GM18951 (cell line): ENCODE data around the gene FBXL2.
"Not testable (repeated sequence)": the region's sequence is repeated elsewhere in the genome, so short reads cannot be mapped to it uniquely, and the experiment has no call there.

Source experiments
- POLR2A ChIP-seq: IDR thresholded peaks from 4 replicates; pipeline ENCODE4 v1.6.1; 2011; ENCODE audit warnings: mild to moderate bottlenecking; ENCODE audit not compliant: insufficient read length, insufficient read depth; ENCODE audit errors: extremely low read depth
- in situ Hi-C: fragments of 300-500 bp; cut with MboI; formaldehyde crosslinking; loops from one replicate; pipeline ENCODE4 v1.12.0; 2022; ENCODE audit warnings: low sequenced_read_pairs, mixed read lengths, inconsistent platforms; ENCODE audit not compliant: unreplicated experiment

FBXL2 gene

GRCh38 chr3:33331414-33331813 is 54.2 kb downstream of the FBXL2 start:
- in situ Hi-C loops, result no loop called here
- TF ChIP-seq POLR2A, result no peak

DNA sequence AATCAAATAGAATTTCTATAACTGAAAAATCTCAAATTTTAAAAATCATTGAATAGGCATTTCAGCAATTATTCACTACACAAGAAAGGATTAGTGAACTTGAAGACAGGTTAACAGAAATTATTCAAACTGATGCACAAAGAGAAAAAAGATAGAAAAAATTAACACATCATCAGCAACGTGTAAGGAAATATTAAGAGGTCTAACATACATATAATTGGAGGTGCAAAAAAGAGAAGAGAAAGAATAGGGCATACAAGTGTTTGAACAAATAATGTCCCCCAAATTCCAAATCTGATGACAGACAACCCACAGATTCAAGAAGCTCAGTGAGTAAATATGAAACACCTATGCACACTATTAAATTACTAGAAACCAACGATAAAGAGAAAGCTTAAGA is 57.1 kb downstream of the FBXL2 start:
- in situ Hi-C loops, result no loop called here
- no peak for TF ChIP-seq POLR2A

DNA sequence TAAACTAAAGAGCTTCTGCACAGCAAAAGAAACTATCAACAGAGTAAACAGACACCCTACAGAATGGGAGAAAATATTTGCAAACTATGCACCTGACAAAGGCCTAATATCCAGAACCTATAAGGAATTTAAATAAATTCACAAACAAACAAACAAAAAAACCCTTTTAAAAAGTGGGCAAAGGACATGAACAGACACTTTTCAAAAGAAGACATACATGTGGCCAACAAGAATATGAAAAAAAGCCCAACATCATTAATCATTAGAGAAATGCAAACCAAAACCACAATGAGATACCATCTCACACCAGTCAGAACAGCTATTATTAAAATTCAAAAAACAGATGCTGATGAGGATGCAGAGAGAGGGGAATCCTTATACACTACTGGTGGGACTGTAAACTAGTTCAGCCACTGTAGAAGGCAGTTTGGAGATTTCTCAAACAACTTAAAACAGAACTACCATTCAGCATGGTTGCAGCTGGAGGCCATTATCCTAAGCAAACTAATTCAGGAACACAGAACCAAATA is 61.8 kb downstream of the FBXL2 start:
- in situ Hi-C loops, result not testable (repeated sequence)

DNA sequence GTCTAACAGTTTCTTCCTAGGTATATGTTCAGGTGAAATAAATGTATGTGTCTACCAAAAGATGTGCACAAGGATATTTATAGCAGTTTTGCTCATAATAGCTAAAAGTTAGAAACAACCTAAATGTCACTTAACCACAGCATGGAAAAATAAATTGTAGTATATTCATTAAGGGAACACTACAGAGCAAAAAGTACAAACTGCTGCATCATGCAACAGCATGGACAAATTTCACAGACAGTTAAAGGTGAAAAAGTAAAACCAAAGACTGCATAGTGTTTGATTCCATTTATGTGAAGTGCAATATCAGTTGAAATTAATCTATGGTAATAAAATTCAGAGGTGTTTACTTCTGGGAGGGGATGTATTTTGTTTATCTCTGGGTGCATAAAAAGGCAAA is 62.5 kb downstream of the FBXL2 start:
- no peak for TF ChIP-seq POLR2A
- in situ Hi-C loops, result no loop called here

DNA sequence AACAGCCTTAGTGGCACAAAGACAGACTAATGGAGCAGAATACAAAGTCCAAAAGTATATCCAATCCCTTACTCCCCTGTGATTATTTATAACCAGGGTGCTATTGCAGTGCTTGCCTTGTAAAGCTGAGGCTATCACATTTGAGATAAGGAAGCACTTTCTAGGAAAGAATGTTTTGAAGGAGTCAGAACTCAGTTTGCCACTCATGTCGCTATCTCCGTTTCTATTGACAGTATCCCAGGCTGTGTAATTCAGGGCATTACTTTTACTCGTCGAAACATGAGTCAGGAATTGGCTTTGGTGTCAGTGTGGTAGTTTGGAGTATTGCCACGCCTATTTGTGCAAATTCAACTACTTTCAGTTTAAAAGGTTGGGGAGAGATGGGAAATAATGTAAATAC is 78.4 kb downstream of the FBXL2 start:
- in situ Hi-C loops, result loop anchor here (25.0 kb wide), 1 partner anchor 368 kb away; no protein-coding TSS in a partner anchor

GRCh38 chr3:33358172-33358781 is 81.0 kb downstream of the FBXL2 start:
- in situ Hi-C loops, result loop anchor here (25.0 kb wide), 1 partner anchor 371 kb away; no protein-coding TSS in a partner anchor
- TF ChIP-seq POLR2A, result no peak

More for the DNA sequence above, 78.4 kb downstream of the FBXL2 start:
- TF ChIP-seq POLR2A, result no peak

DNA sequence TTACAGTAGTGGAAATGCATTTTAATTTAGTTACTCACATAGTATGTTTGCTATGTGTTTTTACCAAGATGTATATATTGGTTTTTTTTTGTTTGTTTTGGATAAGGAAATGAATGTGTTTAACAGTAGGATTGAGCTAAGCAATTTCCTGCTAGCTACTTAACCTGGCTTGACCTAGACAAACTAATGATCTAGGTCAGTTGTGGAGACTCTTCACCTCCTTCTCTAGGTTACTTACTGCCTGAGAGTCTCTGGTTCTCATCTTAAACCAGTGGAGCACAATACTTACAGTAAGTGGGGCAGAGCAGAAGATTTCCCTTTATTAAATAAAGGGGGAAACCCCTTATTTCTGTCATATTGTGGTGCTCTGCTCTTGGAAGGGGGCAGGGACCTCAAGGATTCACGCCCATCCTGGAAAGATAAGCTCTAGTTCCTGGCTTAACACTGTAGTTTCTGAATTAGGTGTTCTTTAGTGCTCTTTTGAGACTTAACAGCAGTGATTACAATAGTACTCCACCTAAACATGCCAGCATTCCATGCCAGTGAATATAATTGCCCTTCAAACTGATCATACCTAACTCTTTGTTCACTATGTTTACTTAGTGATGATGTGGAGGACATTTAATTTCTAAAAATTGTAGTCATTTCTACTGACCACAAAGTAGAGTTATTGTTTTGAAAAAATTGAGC is 83.0 kb downstream of the FBXL2 start:
- in situ Hi-C loops, result loop anchor here (10.0 to 25.0 kb wide), 2 partner anchors 205 to 373 kb away; no protein-coding TSS in a partner anchor
- TF ChIP-seq POLR2A, result no peak

DNA sequence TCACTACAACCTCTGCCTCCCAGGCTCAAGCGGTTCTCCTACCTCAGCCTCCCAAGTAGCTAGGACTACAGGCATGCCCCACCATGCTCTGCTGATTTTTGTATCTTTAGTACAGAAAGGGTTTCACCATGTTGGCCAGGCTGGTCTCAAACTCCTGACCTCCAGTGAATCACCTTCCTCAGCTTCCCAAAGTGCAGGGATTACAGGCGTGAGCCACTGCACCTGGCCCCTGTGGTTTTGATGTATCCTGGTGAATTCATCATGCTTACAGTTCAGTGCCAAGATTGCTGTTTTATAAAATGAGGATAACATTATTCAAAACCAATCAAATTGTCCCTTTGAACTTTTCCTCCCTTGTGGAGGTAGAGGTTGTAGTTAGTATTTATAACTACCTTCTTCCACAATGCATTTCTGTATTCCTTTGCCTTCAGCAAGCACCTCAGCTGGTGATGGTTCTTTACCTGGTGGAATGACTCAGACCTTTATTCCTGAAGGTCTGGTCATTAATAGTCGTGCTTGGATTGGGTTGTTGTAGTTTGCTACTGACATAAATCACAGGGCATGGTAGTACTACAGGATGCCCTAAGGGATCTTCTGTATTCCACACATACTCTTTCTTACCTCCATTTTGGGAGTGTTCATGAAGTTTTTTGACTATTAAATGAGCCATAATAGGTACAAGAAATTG is 86.0 kb downstream of the FBXL2 start:
- TF ChIP-seq POLR2A, result no peak
- in situ Hi-C loops, result loop anchor here (10.0 to 25.0 kb wide), 2 partner anchors 208 to 376 kb away; no protein-coding TSS in a partner anchor

DNA sequence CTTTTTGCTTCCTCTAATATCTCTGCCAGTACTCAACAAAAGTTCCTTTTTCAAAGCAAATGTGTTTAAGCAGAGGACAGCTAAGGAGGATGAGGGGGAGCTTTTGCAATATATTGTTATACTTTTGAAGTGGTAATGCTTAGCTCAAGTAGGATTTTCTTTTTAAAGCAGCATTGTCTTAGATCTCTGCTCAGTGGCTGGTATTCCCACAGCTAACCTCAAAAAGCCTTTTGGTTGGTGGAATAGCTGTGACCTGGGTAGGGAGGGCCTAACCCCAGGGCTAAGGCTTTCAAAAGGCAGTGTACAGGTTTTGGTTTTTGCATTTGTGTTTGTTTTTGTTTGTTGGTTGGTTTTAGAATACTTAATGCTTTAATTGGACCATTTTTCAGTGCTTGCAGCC is 86.8 kb downstream of the FBXL2 start:
- in situ Hi-C loops, result loop anchor here (10.0 to 25.0 kb wide), 2 partner anchors 209 to 377 kb away; no protein-coding TSS in a partner anchor
- TF ChIP-seq POLR2A, result no peak

GRCh38 chr3:33364531-33365128 is 87.4 kb downstream of the FBXL2 start:
- no peak for TF ChIP-seq POLR2A
- in situ Hi-C loops, result loop anchor here (10.0 to 25.0 kb wide), 2 partner anchors 210 to 377 kb away; no protein-coding TSS in a partner anchor

- TF ChIP-seq POLR2A, result no peak
- in situ Hi-C loops, result loop anchor here (25.0 kb wide), 1 partner anchor 385 kb away; no protein-coding TSS in a partner anchor
Observed at GRCh38 chr3:33372218-33373081, 95.2 kb downstream of the FBXL2 start.

GRCh38 chr3:33373082-33373437 is 95.8 kb downstream of the FBXL2 start:
- no peak for TF ChIP-seq POLR2A
- in situ Hi-C loops, result loop anchor here (25.0 kb wide), 1 partner anchor 386 kb away; no protein-coding TSS in a partner anchor
